ENCODE measurements around the gene APLP2.

DNA sequence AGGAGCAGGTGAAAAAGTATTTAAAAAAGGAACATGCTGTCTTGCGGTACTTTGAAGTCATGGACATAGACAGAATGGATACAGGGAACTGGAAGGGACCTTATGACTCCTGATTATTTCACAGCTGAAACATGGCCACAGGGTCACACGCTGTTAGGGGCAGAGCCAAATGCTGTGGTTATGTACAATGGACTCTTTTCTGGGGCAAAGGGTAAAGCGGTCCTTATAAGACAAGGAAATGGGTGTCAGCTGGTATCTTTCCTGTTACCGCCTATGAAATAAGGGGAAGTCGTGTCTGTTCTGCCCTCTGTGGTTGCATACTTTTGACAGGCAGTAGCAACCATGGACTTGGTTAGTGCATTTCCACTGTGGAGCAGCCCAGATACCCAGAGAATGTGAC lies 77.1 kb downstream of the APLP2 start:
- TF ChIP-seq, protein P1, sequence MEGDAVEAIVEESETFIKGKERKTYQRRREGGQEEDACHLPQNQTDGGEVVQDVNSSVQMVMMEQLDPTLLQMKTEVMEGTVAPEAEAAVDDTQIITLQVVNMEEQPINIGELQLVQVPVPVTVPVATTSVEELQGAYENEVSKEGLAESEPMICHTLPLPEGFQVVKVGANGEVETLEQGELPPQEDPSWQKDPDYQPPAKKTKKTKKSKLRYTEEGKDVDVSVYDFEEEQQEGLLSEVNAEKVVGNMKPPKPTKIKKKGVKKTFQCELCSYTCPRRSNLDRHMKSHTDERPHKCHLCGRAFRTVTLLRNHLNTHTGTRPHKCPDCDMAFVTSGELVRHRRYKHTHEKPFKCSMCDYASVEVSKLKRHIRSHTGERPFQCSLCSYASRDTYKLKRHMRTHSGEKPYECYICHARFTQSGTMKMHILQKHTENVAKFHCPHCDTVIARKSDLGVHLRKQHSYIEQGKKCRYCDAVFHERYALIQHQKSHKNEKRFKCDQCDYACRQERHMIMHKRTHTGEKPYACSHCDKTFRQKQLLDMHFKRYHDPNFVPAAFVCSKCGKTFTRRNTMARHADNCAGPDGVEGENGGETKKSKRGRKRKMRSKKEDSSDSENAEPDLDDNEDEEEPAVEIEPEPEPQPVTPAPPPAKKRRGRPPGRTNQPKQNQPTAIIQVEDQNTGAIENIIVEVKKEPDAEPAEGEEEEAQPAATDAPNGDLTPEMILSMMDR (conservative IDR thresholded peaks at IDR 0.05; ENCODE audit: low read depth in 2 of 2): no peak
- no peak for TF ChIP-seq POLR2AphosphoS5 (IDR thresholded peaks at IDR 0.05; ENCODE audit: low read depth)
- TF ChIP-seq, protein P2, sequence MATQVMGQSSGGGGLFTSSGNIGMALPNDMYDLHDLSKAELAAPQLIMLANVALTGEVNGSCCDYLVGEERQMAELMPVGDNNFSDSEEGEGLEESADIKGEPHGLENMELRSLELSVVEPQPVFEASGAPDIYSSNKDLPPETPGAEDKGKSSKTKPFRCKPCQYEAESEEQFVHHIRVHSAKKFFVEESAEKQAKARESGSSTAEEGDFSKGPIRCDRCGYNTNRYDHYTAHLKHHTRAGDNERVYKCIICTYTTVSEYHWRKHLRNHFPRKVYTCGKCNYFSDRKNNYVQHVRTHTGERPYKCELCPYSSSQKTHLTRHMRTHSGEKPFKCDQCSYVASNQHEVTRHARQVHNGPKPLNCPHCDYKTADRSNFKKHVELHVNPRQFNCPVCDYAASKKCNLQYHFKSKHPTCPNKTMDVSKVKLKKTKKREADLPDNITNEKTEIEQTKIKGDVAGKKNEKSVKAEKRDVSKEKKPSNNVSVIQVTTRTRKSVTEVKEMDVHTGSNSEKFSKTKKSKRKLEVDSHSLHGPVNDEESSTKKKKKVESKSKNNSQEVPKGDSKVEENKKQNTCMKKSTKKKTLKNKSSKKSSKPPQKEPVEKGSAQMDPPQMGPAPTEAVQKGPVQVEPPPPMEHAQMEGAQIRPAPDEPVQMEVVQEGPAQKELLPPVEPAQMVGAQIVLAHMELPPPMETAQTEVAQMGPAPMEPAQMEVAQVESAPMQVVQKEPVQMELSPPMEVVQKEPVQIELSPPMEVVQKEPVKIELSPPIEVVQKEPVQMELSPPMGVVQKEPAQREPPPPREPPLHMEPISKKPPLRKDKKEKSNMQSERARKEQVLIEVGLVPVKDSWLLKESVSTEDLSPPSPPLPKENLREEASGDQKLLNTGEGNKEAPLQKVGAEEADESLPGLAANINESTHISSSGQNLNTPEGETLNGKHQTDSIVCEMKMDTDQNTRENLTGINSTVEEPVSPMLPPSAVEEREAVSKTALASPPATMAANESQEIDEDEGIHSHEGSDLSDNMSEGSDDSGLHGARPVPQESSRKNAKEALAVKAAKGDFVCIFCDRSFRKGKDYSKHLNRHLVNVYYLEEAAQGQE (IDR thresholded peaks at IDR 0.05; ENCODE audit: unreplicated experiment): no peak
- no peak for TF ChIP-seq EZH2phosphoT487 (IDR thresholded peaks at IDR 0.05; ENCODE audit: unreplicated experiment)
- no peak for TF ChIP-seq NANOG (IDR thresholded peaks at IDR 0.05; ENCODE audit: borderline replicate concordance)
- TF ChIP-seq CREB1 (CRISPR knock-in tag; IDR thresholded peaks at IDR 0.05; ENCODE audit: low read depth): no peak
- no peak for TF ChIP-seq STAT1 (IDR thresholded peaks at IDR 0.05; ENCODE audit: unreplicated experiment)
- TF ChIP-seq EZH2 (IDR thresholded peaks at IDR 0.05; ENCODE audit: low read depth, unreplicated experiment): no peak
- no peak for TF ChIP-seq JUNB (IDR thresholded peaks at IDR 0.05; ENCODE audit: unreplicated experiment)
- TF ChIP-seq ZNF331 (CRISPR knock-in tag; IDR thresholded peaks at IDR 0.05; ENCODE audit: low read depth): no peak
- TF ChIP-seq, protein P3, sequence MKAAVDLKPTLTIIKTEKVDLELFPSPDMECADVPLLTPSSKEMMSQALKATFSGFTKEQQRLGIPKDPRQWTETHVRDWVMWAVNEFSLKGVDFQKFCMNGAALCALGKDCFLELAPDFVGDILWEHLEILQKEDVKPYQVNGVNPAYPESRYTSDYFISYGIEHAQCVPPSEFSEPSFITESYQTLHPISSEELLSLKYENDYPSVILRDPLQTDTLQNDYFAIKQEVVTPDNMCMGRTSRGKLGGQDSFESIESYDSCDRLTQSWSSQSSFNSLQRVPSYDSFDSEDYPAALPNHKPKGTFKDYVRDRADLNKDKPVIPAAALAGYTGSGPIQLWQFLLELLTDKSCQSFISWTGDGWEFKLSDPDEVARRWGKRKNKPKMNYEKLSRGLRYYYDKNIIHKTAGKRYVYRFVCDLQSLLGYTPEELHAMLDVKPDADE (IDR thresholded peaks at IDR 0.05): no peak
- TF ChIP-seq ZNF114 (CRISPR knock-in tag; IDR thresholded peaks at IDR 0.05): no peak

Measured in GM23338 (cell line).